HG03469 (cell line): Measurements from ENCODE around the gene DHX8.
"Not testable (repeated sequence)": the region's sequence is repeated elsewhere in the genome, so short reads cannot be mapped to it uniquely, and the experiment has no call there.

ENCODE experiments used
- ATAC-seq: cut with Tn5 transposase; IDR thresholded peaks from one replicate; pipeline ENCODE4 v1.9.1; 2021; ENCODE audit warnings: mild to moderate bottlenecking, moderate library complexity, moderate number of reproducible peaks; ENCODE audit not compliant: unreplicated experiment

Gene DHX8

DNA sequence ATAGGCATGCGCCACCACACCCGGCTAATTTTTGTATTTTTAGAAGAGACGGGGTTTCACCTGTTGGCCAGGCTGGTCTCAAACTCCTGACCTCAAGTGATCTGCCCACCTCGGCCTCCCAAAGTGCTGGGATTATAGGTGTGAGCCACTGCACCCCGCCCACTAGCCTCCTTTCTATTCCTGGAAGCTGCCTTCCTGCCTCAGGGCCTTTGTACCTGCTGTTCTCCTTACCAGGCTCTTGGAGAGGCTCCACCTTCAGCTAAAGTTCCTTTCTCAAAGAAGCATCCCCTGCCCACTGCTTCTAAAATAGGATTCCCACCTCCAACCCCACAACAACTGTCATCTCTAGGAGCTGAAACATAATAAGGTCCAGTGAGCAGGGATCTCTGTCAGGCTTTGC, 23.9 kb upstream of the DHX8 start:
- ATAC-seq = not testable (repeated sequence)

- ATAC-seq = no peak
Measured at GRCh38 chr17:43461185-43461584, 22.6 kb upstream of the DHX8 start.

- ATAC-seq = not testable (repeated sequence)
Measured at GRCh38 chr17:43462569-43462968, 21.2 kb upstream of the DHX8 start.

GRCh38 chr17:43463241-43463640, 20.5 kb upstream of the DHX8 start:
- ATAC-seq = no peak

DNA sequence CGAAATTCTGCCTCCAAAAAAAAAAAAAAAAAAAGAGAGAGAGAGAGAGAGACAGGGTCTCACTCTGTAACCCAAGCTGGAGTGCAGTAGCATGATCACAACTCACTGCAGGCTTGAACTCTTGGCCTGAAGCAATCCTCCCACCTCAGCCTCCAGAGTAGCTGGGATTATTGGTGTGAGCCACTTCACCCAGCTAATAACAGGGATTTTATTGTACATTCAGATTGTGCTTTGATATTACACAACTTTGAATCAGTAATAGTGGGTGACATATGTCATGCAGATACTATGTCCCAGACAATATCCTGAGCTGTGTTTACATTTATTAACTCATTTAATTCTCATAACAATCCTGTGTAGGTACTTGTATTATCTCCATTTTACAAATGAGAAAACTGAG, 19.7 kb upstream of the DHX8 start:
- no peak for ATAC-seq

- no peak for ATAC-seq
Measured at GRCh38 chr17:43465049-43465448, 18.7 kb upstream of the DHX8 start.

DNA sequence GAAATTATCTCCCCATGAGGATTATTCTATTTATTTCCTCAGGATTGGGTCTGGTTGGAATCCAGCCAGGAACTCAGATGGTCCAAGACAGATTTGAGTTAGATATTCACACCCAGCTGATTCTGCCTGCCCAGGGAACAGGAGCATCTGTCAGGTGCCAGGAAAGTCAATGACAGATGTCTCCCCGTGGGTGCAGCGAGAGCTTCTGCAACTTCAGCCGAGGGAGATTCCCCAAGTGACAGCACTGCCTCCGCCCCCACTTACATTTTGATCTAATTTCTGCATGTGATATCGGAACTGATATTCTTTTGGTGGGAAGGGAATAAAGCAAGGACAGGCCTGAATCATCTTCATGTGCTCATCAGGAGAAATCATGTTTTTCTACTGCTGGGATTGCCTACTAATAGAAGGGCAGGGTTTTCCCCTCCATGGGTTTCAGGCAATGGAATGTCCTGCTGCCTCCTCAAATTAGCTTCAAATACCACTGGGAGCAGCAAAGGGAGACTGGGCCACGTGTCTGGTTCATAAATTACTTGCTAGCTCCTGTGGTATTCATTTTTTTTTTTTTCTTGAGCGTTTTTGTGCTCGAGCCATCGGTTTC, 15.7 kb upstream of the DHX8 start:
- ATAC-seq = no peak

DNA sequence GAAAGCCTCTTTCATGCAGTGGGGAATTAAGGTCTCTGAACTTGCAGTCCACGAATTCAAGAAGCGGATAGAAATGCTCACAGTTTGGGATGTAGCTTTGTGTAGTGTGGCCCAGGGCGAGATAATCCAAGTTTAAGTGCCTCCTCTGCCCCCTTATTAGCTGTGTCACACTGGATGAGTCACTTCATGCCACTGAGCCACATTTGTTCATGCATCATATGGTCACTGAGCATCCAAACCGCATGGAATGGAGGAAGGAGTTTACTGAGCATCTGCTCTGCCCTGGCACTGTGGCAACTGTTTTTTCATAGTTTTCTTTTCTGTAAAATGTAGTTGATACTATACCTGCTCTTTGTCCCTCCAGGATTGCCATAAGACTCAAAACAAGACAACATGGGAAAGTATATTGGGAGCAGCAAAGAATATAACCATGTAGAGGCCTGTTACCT, 15.1 kb upstream of the DHX8 start:
- no peak for ATAC-seq

GRCh38 chr17:43469145-43469544, 14.6 kb upstream of the DHX8 start:
- ATAC-seq = no peak

GRCh38 chr17:43471585-43472160, 12.1 kb upstream of the DHX8 start:
- no peak for ATAC-seq

GRCh38 chr17:43475494-43476089, 8.2 kb upstream of the DHX8 start:
- ATAC-seq = no peak

DNA sequence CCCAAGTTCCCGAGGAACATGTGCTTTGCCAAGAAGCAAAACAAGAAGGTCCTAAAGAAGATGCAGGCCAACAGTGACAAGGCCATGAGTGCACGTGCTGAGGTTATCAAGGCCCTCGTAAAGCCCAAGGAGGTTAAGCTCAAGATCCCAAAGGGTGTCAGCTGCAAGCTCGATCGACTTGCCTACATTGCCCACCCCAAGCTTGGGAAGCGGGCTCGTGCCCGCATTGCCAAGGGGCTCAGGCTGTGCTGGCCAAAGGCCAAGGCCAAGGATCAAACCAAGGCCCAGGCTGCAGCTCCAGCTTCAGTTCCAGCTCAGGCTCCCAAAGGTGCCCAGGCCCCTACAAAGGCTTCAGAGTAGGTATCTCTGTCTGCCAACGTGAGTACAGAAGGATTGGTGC, 7.5 kb upstream of the DHX8 start:
- ATAC-seq = not testable (repeated sequence)

GRCh38 chr17:43477832-43478634, 5.7 kb upstream of the DHX8 start:
- ATAC-seq = no peak

- ATAC-seq = no peak
Measured at GRCh38 chr17:43479948-43480347, 3.8 kb upstream of the DHX8 start.

- ATAC-seq = no peak
Measured at GRCh38 chr17:43482103-43483012, 1.4 kb upstream of the DHX8 start.

GRCh38 chr17:43490621-43491020, 6.8 kb downstream of the DHX8 start:
- ATAC-seq = no peak

- ATAC-seq = not testable (repeated sequence)
Measured at GRCh38 chr17:43509440-43509839, 25.7 kb downstream of the DHX8 start.

GRCh38 chr17:43511199-43511598, 27.4 kb downstream of the DHX8 start:
- ATAC-seq = not testable (repeated sequence)

DNA sequence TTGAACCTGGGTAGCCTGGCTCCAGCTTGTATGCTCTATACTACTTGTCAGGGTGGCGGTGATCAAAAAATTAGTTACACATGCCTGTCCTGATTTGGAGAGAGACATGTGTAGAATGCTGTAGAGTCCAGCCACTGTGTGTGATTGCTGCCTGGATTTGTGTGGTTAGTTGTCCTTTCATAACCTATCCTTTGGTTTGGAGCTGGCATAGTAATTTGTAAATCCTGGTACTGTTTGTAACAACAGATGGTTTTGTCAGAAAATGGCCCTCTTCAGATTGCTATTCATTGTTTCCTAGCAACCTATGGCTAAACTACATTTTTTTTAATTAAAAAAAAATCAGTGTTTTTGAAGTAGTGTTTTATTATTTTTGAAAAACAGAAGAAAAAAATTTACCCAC, 31.9 kb downstream of the DHX8 start:
- no peak for ATAC-seq

- no peak for ATAC-seq
Measured at GRCh38 chr17:43517161-43517560, 33.4 kb downstream of the DHX8 start.
